ENCODE data around the gene APBB1.
"Not testable (repeated sequence)": the region's sequence is repeated elsewhere in the genome, so short reads cannot be mapped to it uniquely, and the experiment has no call there.

APBB1 gene

GRCh38 chr11:6417907-6418556 is 862 bp downstream of the APBB1 start:
- DNase-seq (ENCODE audit: low spot score) = no peak

- no peak for DNase-seq (ENCODE audit: low spot score)
These were observed 3.1 kb downstream of the APBB1 start for GRCh38 chr11:6415797-6416196.

GRCh38 chr11:6414874-6415328 is 4.0 kb downstream of the APBB1 start:
- DNase-seq (ENCODE audit: low spot score) = no peak

- no peak for DNase-seq (ENCODE audit: low spot score)
These were observed 5.1 kb downstream of the APBB1 start for GRCh38 chr11:6413791-6414201.

GRCh38 chr11:6411594-6412031 is 7.3 kb downstream of the APBB1 start:
- DNase-seq (ENCODE audit: low spot score) = no peak

GRCh38 chr11:6410695-6411430 is 8.0 kb downstream of the APBB1 start:
- DNase-seq (ENCODE audit: low spot score) = no peak

- DNase-seq (ENCODE audit: low spot score) = no peak
These were observed 12.5 kb downstream of the APBB1 start for GRCh38 chr11:6406370-6406769.

GRCh38 chr11:6405846-6406245 is 13.0 kb downstream of the APBB1 start:
- DNase-seq (ENCODE audit: low spot score) = no peak

GRCh38 chr11:6405052-6405667 is 13.7 kb downstream of the APBB1 start:
- no peak for DNase-seq (ENCODE audit: low spot score)

- DNase-seq (ENCODE audit: low spot score) = peak; percentile 47
These were observed 14.4 kb downstream of the APBB1 start for GRCh38 chr11:6404342-6405051.

GRCh38 chr11:6403539-6403938 is 15.4 kb downstream of the APBB1 start:
- DNase-seq (ENCODE audit: low spot score) = no peak

- no peak for DNase-seq (ENCODE audit: low spot score)
These were observed 16.3 kb downstream of the APBB1 start for GRCh38 chr11:6402561-6402981.

- DNase-seq (ENCODE audit: low spot score) = no peak
These were observed 16.8 kb downstream of the APBB1 start for GRCh38 chr11:6402061-6402470.

GRCh38 chr11:6401464-6401863 is 17.4 kb downstream of the APBB1 start:
- no peak for DNase-seq (ENCODE audit: low spot score)

GRCh38 chr11:6400431-6401345 is 18.2 kb downstream of the APBB1 start:
- no peak for DNase-seq (ENCODE audit: low spot score)

- no peak for DNase-seq (ENCODE audit: low spot score)
These were observed 21.3 kb downstream of the APBB1 start for GRCh38 chr11:6397636-6398035.

- DNase-seq (ENCODE audit: low spot score) = no peak
These were observed 21.7 kb downstream of the APBB1 start for GRCh38 chr11:6397156-6397555.

GRCh38 chr11:6395470-6396060 is 23.3 kb downstream of the APBB1 start:
- no peak for DNase-seq (ENCODE audit: low spot score)

GRCh38 chr11:6393989-6394670 is 24.8 kb downstream of the APBB1 start:
- no peak for DNase-seq (ENCODE audit: low spot score)

- DNase-seq (ENCODE audit: low spot score) = not testable (repeated sequence)
These were observed 26.6 kb downstream of the APBB1 start for GRCh38 chr11:6392251-6392650.
